ENCODE measurements around the gene RGS19. TPM values are rescaled to one million over a fixed set of nuclear protein-coding genes. Genes with fewer than 3 reads are reported as not detected.
"Not testable (repeated sequence)": the region's sequence is repeated elsewhere in the genome, so short reads cannot be mapped to it uniquely, and the experiment has no call there.

RGS19 gene
- 35.4 TPM for polyA plus RNA-seq (2012; ENCODE audit: insufficient read depth, insufficient read length)

DNA sequence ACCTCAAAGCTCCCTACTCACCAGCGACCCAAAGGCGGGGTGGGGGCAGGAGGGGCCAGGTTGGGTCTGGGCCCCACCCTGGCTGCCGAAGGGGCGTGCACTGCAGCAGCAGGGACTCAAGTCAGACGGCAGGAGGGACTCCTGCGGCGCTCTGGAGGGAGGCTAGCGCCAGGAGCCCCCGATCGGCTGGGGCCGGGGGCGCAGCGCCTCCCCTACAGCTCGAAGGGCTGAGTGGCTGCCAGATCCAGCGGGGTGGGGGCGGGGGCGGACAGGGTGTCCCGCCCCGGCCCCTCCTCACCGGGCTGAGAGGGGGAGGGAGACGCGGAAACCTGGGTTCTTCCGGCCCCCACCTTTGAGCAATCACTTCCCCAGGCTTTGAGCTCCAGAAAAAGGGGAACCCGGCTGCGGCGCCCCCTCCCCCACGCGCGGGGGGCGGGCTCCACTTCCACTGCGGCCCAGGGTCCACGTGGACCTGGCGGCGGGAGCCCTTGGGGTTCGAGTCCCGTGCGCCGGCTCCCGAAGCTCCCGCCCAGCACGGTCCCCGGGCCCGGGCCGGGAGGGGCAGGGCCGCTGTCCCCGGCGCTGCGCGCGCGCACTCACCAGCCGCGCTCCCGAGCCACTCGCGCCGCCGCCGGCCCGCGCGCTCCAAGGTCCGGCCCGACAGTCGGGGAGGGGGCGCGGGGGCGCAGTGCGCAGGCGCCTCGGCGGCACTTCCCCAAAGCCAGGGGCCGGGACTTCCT is at the start of gene RGS19:
RGS19 (minus strand) TSS at position 246 of the 740 bp plus-strand sequence. CDS start 2,632 bp downstream, outside the sequence.
- peak within 1 kb of the TSS; percentile 77 for H3K4me3 ChIP-seq (ENCODE audit: low read length)
- peak; percentile 37 for DNase-seq (ENCODE audit: low read depth, low spot score)

DNA sequence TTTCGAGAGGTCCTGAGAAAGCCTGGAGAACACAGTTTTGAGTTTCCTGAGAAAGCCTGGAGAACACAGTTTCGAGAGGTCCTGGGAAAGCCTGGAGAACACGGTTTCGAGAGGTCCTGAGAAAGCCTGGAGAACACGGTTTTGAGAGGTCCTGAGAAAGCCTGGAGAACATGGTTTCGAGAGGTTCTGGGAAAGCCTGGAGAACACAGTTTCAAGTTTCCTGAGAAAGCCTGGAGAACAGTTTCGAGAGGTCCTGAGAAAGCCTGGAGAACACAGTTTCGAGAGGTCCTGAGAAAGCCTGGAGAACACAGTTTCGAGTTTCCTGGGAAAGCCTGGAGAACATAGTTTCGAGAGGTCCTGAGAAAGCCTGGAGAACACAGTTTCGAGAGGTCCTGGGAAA is 44.2 kb upstream of the RGS19 start:
- not testable (repeated sequence) for H3K4me3 ChIP-seq (ENCODE audit: low read length); DNase-seq (ENCODE audit: low read depth, low spot score)

DNA sequence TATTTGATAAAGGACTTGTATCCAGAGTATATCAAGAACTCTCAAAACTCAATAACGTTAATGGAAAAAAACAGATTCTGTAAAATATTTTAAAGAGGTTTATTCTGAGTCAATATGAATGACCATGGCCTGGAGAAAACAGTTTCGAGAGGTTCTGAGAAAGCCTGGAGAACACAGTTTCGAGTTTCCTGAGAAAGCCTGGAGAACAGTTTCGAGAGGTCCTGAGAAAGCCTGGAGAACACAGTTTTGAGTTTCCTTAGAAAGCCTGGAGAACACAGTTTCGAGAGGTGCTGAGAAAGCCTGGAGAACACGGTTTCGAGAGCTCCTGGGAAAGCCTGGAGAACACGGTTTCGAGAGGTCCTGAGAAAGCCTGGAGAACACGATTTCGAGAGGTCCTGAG is 43.6 kb upstream of the RGS19 start:
- not testable (repeated sequence) for H3K4me3 ChIP-seq (ENCODE audit: low read length); DNase-seq (ENCODE audit: low read depth, low spot score)

DNA sequence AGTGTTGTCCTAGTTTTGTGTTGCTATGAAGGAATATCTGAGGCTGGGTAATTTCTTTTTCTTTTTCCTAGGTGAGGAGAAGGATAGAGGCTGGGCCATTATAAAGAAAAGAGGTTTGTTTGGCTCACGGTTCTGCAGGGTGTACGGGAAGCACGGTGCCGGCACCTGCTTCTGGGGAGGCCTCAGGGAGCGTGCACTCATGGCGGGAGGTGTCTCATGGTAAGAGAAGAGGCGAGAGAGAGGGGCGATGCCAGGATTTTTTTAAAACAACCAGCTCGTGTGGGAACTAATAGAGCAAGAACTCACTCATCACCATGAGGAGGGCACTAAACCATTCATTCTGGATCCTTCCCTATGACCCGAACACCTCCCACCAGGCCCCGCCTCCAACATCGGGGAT is 42.3 kb upstream of the RGS19 start:
- no peak for DNase-seq (ENCODE audit: low read depth, low spot score)
- H3K4me3 ChIP-seq (ENCODE audit: low read length), result no peak overlapping the region

- no peak for DNase-seq (ENCODE audit: low read depth, low spot score)
- no peak overlapping the region for H3K4me3 ChIP-seq (ENCODE audit: low read length)
Measured at GRCh38 chr20:64119681-64120341, 40.5 kb upstream of the RGS19 start.

GRCh38 chr20:64119301-64119680 is 40.0 kb upstream of the RGS19 start:
- no peak for DNase-seq (ENCODE audit: low read depth, low spot score)
- H3K4me3 ChIP-seq (ENCODE audit: low read length), result no peak overlapping the region

GRCh38 chr20:64117432-64117777 is 38.1 kb upstream of the RGS19 start:
- not testable (repeated sequence) for DNase-seq (ENCODE audit: low read depth, low spot score); H3K4me3 ChIP-seq (ENCODE audit: low read length)

- DNase-seq (ENCODE audit: low read depth, low spot score), result no peak
- no peak overlapping the region for H3K4me3 ChIP-seq (ENCODE audit: low read length)
Measured at GRCh38 chr20:64116541-64117431, 37.5 kb upstream of the RGS19 start.

GRCh38 chr20:64116016-64116415 is 36.7 kb upstream of the RGS19 start:
- H3K4me3 ChIP-seq (ENCODE audit: low read length), result no peak overlapping the region
- no peak for DNase-seq (ENCODE audit: low read depth, low spot score)

DNA sequence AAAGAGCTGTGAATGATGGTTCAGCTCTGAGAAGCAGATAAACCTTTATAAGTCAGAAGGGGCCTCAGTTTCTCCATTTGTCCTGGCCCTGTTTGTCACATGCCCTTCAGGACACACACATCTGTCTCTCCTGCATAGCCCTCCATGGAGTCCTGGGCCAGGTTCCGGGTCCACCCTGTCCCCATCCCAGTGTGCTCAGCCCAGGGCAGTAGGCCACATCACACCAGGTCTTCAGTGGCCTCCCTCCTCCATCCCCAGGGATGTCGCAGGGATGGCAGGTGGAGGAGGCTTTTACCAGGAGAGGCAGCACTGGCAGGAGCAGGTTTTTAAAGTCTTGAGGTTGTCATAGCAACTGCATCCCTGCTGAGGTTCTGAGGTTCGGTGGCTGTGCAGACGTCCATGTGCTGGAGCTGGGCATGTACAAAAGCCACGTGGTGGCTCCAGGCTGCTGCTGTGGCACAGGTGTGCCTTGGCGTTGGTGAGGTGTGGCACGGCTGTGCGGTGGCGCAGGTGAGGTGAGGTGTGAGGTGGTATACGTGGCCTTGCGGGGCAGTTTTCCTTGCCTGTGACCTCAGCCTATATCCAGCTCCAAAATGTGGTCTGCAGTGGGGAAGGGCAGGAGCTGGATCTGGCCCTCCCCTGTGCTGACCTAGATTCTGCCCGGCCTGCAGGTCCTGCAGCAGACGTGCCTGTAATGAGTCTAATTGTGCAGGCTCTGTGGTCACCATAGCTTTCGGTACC is 36.0 kb upstream of the RGS19 start:
- no peak for DNase-seq (ENCODE audit: low read depth, low spot score)
- no peak overlapping the region for H3K4me3 ChIP-seq (ENCODE audit: low read length)

DNA sequence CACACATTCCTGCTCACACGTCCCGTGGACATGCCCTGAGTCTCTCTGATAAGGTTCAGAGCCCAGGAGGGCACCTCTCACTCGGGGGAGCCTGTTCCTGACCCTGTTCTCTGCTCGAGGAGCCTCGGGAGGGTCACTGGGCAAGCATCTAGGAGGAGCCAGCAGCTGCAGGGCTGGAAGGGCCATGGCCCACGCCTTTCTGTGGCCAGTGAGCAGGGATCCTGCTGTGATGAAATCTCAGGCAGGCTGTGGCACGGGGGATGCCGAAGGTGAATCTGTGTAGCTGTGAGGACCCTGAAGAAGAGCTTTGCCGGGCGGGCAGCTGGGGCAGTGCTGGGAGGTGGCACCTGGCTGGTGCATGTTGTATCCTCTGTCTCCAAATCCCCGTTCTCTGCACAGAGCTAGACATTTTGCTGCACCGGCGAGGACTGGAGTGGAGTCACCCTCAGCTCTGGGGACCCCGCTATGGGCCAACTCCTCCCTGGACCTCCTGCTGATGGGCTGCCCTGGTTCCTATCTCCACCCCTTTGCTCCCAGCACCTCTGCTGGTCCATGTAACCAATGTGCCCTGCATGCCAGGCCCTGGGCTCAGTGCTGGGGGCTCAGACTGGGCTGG is 35.1 kb upstream of the RGS19 start:
- DNase-seq (ENCODE audit: low read depth, low spot score), result no peak

DNA sequence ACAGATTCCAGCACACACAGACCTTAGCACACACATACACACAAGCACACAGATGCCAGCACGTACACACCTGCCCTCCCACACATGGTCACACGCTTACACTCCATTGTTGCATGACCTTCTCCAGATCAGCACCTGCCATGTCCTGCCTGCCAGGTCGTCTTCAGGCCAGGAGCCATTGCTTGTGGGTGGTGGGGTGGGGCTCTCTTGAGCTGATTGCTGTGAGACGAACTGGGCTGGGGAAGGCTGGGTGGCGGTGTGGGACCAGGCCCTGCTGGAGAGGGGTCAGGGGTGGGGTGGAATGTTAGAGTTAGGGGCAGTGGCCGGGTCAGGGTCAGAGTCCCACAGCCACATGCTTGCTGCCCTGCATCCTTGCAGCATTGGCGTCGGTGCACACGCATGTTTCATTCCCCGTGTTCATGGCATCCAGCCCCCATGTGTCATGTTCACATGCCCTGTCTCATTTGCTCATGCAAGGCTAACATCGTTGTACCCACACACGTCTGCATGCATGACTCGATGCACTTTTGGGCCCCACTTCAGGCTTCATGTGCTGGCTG is 34.6 kb upstream of the RGS19 start:
- DNase-seq (ENCODE audit: low read depth, low spot score), result no peak

More for the DNA sequence above, 35.1 kb upstream of the RGS19 start:
- no peak overlapping the region for H3K4me3 ChIP-seq (ENCODE audit: low read length)

DNA sequence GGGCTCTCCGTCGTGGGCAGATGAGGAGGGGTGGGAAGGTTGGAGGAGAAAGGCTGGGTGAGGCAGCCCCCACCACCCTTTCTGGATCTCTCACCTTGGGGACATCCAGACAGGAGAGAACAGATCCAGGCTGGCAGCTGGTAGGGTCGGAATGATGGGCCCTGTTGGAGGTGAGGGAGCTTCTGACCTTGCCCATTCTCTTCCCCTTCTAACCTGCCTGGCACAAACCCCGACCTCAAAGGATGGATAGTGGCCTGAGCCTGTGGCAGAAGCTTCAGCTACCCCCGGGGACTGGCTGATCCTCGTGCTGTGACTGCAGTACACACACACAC is 34.1 kb upstream of the RGS19 start:
- DNase-seq (ENCODE audit: low read depth, low spot score), result no peak
- no peak overlapping the region for H3K4me3 ChIP-seq (ENCODE audit: low read length)

More for the DNA sequence above, 34.6 kb upstream of the RGS19 start:
- no peak overlapping the region for H3K4me3 ChIP-seq (ENCODE audit: low read length)

DNA sequence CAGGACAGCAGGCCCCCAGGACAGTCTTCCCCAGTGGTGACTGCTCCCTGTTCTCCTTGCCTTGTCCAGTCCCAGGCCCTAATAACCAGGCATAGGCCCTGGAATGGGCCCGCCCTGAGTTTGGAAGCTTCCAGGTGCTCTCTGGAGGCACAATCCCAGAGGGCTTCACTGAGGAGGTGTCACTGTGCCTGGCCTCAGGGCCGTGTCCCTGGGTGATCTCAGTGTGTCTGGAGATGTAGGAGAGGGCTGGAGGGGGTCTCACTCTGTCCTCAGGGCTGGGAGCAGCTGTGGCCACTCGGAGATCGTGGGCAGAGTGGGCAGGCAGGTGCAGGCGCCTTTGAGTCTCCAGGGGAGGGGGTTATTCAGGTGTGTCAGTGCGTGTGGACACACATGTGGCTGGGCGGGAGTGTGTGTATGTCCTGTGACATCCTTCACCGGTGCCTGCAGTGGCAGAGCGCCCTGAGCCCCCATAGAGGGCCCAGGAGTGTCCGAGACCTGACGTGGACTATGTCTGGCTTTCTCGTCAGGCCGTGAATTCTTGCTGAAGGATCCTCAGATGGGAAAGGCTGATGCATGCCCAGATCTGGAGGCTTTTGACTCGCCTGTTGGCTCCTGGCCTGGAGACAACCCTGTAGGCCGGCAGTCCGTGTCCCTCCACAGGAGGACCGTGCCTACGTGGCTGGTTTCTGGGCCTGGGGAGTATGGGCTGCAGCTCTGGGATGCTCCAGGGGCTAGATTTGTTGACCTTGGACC is 33.5 kb upstream of the RGS19 start:
- no peak for DNase-seq (ENCODE audit: low read depth, low spot score)
- no peak overlapping the region for H3K4me3 ChIP-seq (ENCODE audit: low read length)

DNA sequence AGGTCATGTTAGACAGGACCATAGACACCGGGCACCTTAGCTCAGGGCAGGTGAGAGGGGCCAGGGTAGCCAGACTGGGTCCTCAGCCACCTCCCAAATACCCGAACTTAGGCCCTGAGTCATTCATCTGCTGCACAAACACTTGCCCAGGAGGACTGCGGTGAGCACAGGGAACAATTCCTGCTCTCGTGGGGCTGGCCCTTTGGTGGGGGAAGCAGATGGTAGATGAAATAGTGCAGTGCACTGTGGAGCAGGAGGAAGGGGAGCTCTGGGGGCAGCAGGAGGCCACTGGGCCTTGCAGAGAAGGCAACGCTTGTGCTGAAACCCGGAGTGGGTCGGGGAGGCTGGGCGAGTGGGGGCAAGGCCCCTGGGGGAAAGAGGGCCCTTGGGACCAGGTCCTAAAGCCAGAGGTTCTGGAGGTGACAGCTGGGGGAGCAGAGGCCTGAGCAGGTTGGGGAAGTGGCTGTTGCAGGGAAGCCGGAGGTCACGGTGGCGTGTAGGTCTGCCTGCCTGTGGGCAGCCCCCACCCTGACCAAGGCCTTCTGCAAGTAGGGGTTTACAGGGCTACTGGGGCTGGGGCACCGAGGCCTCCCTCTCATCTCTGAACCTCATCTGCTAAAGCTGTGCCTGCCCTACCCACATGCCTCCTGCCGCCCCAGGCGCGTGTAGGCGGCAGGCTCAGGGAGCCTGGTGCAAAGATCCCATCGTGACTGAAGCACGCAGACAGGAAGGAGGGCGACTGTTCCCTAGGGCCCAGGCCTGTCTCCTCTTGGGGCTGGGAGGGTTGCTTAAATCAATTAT is 32.7 kb upstream of the RGS19 start:
- no peak for DNase-seq (ENCODE audit: low read depth, low spot score)
- no peak overlapping the region for H3K4me3 ChIP-seq (ENCODE audit: low read length)

DNA sequence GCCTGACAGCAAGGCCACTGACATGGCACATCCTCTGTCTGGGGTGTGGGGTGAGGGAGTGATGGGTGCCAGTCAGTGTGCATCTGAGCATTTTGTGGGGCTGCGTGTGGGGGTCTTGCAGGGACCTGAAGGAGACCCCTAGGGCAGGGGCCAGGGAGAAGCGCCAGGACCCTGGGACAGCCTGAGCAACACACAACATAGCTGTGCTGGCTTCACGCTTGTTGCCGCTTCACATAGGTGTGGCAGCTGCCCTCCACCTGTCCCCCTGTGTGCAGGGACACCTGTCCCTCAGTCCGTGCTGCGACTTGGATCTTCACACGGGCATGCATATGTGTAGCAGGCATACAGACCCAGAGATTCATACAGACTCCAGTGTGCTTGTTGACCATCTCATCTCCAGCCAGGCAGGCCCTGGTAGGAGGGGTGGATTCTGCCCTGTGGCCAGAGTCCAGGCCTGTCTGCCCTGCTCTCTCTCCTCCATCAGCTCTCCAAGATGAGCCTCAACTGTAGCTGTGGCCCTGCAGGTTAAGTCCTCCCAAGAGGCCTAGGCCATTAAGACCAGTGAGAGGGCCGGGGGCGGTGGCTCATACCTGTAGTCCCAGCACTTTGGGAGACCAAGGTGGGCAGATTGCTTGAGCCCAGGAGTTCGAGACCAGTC is 31.2 kb upstream of the RGS19 start:
- H3K4me3 ChIP-seq (ENCODE audit: low read length), result no peak overlapping the region
- DNase-seq (ENCODE audit: low read depth, low spot score), result no peak
